HG03097 (cell line): Measurements from ENCODE around the gene PIMREG.

ENCODE experiments used
- ATAC-seq: cut with Tn5 transposase; IDR thresholded peaks from one replicate; pipeline ENCODE4 v1.9.1; 2021; ENCODE audit not compliant: unreplicated experiment, low FRiP score

The PIMREG gene

DNA sequence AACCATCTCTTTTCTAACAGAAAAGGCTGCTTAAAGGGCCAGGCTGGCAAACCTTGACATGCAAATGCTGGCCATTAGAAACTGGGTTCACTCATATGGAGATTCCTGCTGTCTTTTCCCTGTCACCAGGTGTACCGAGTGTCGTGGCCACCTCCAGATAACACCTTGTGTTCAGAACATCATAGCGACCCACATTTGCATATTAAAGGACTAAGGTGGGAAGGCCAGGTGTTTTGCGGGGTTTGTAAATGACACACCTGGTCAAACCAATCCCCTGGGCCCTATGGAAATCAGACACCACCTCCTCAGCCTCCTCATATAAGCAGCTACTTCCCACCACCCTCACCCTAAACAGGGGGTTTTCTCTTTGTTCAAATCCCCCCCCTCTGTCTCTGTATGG is 6.8 kb upstream of the PIMREG start:
- ATAC-seq, result no peak

DNA sequence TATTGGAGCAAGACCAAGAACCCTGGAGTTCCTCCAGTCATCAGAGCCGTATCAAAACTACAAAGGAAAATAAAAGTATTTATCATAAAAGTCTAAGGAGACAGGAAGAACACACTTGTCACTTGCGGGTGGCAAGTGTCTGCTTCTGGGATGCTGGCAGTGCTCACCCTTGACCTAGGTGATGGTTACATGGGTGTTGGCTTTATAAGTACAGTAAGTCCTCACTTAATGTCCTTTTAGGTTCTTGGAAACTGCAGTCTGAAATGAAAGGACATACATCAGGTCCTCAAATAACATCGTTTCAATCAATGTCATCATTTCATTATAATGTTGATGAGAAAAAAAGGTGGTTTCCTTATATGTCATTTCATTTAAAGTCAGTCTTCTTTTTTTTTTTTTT is 6.3 kb upstream of the PIMREG start:
- ATAC-seq, result no peak

DNA sequence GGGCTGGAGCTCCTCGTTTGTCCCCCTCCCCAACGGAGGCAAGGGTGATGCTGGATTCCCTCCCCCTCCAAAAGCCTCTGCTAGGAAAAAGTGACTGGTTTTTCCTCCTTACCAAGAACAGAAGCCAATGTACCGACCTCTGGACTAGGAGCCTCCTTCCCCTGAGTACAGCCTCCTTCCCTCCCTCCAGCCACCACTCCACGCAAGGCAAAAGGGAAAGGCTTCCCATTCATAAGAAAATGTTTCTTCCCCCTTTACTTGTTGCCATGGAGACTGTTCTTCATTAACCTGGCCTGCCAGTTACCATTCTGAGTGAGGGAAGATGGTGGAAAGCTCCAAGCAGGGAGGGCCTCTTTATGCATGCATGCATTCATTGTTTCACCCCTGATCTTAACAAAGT is 4.3 kb upstream of the PIMREG start:
- no peak for ATAC-seq

DNA sequence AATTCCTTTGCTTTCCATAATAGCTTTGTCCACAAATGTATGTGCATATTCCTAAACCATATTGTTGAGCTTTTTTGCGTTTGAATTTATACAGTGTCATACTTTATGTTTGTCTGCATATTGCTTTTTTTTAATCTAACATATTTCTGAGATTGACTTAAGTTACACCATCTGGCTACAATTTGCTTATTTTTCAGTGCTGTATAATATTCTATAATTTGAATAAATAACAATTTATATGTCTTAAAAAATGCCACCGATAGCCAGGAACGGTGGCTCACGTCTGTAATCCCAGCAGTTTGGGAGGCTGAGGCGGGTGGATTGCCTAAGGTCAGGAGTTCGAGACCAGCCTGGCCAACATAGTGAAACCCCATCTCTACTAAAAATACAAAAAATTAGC is 1.5 kb upstream of the PIMREG start:
- no peak for ATAC-seq

DNA sequence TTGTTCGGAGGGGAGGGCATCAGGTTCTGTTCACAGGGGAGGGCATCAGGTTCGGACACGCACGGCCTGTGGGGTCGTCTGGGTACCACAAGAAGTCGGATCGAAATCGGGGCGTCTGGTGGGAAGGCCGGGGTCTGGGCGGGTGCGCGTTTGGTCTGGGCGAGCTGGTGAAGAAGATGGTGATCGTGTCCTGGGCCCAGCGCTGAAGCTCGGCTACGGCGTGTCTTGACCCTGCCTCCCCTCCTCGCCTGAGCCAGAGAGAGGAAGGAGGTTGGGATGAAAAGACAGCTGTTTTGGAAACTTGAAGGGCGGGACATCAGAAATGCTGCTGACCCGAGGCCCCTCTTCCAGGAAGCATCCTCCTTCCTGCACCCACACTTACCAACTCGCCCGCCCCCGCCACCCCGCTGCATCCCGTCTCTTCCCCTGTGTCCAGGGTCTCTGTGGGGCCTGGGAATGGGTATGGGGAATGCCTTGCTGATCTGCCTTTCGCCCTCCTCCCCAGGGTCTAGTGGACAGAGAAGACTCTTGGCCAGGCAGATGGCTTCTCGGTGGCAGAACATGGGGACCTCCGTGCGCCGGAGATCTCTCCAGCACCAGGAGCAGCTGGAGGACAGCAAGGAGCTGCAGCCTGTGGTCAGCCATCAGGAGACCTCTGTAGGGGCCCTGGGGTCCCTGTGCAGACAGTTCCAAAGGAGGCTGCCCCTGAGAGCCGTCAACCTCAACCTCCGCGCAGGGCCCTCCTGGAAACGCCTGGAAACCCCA is 498 bp downstream of the PIMREG start:
- ATAC-seq, result peak; percentile 14

DNA sequence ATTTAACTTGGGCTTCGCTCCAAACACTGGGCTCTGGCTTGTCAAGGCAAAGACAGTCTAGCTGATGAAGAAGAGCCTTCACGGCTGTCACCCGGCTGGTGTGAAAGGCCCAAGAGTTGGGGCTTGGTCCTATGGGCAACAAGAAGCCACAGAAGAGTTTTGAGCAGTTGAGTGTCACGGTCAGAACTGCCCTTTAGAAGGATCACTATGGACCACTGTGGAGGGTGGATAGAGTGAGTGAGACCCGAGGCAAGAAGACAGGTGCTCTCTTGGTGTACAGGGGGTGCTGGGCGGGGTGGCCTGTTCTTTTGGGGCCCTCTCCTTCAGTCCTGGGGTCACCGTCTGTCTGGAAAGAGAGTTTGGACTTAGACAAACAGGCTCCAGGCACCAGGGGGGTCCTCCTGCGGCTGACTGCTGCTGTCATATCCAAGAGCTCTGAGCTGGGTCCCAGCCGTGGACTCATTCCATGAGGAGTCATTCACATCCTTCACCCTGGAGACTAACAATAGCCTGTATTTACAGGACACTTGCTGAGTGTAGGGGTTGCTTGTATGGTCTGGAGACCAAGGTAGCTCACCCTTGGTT is 2.4 kb downstream of the PIMREG start:
- no peak for ATAC-seq

DNA sequence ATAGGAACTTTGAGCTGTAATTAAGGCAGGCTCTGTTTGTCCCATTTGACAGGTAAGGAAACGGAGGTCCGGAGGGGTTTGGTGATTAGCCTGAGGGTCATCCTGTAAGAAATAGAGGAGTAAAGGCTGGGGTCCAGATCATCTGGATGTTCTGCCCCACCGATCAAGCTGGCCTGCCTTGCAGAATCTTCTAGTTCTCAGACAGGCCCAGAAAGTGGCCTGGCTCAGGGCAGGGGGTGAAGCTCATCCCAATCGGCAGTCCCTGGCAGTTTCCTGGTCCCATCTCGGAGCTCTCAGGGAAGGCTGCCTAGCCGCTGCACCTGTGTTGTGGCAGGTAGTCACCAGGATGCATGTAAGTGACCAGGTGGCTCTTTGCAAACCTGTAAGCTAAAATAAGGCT is 4.2 kb downstream of the PIMREG start:
- no peak for ATAC-seq

DNA sequence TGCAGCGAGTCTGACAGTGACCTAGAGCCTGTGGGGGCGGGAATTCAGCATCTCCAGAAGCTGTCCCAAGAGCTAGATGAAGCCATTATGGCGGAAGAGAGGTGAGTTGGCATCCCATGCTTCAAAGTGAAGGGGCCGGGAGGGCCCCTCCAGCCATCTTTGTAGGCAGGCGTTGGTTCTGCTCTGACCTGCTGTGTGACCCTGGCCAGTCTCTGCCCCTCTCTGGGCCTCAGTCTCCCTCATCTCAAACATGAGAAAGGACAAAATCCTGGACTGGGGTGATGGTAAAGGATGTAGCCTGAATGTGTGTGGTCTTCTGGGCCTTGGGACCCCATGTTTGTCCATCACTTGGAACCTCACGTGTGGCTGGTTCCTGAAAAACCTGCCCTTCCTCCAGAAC is 5.1 kb downstream of the PIMREG start:
- no peak for ATAC-seq

DNA sequence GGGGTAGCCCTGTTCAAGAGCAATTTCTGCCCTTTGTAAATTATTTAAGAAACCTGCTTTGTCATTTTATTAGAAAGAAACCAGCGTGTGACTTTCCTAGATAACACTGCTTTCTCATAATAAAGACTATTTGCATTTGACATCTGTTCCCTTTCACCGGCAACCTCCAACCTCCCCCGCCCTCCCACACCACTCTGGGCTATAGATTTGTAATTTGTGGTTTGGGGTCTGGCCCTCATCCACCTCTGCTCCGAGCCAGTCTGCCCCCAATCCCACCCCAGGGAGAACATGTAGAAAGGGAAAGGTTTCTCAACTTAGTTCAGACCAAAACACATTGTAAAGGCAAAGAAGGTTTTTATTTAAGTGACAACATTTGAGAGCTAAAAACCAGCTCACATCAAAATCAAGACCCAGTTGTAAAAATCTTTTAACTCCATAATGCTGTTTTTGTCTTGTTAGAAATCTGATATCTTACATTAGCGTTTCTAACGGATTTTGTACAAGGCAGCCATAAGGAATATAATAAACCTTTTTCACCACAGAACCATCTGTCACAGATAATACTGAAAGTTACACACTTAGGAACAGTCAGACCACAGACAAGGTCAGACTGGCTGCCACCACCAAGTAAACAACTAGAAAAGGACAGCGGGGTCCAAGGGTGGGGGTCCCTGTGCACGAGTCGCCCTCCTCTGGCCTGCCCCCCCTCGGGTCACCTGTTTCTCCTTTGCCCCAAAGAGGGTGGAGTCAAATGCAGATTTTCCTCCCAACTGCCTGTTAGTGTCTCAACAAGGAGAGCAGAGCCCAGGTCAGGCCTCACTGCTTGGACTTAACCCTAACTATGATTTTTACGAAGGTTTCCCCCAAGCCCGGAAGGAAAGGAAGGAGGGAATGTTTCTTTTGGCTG is 6.9 kb downstream of the PIMREG start:
- ATAC-seq, result no peak

DNA sequence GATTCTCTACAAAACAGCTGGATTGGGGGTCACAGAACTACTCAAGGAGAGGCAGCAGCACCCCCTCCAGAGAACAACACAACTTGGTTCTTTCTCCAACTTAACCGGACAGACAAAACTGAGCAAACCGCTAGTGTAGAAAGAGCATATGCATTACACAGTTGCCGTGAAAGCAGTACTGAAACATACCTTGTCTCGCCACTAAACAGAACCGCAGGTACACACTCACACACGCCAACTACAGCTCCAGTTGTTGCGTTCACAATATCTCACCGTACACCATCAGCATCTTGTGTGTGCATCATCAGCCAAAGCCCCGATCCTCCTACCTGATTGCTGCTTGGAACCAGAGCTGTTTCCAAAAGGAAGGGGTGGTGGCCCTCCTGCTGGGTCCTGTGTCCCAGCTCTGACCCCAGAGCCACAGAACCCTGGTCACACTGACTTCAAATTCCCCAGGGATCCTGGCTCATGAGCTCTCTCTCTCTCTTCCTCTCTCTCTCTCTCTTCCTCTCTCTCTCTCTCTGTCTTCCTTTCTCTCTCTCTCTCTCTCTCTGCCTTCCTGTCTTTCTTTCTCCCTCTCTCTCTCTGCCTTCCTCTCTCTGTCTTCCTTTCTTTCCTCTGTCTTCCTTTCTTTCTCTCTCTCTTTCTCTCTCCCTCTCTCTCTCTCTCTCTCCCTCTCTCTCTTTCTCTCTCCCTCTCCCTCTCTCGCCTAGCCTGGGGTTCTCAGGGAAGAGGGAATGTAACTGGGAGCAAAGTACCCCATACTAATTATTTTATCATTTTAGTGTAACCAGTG is 8.4 kb downstream of the PIMREG start:
- ATAC-seq, result no peak

DNA sequence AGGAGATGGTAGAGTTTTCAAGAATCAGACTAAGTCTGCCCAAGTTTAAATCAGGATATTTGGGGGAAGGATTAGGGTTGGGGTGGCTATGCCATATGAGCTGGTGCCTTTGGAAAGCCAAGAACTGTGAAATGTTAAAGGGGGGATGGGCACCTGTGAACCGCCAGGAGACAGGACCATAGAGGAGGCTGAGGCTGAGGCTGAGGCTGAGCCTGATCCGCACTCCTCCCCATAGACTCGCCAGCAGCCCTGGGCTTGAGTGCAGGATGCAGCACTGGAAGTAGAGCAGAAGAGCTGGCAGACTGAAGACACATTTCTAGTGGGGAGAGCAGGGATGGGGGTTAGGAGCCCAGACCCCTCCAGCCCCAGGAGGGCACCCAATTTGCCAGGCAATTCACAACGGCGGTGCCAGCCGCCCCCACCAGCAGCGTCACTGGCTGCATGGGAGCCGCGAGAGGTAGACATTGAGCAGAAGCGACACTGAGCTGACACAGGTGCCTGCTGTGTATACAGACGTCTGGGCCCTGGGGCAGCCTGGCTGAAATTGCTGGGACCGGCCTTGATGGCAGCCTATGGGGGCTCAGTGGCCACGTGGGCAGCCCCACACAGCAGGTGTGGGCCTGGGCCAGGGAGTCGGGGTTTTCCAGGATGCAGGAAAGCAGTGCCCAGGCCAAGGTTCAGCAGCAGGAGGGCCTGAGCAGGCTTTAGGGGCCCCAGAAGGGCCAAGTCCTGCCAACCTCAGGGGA is 9.2 kb downstream of the PIMREG start:
- ATAC-seq, result no peak

DNA sequence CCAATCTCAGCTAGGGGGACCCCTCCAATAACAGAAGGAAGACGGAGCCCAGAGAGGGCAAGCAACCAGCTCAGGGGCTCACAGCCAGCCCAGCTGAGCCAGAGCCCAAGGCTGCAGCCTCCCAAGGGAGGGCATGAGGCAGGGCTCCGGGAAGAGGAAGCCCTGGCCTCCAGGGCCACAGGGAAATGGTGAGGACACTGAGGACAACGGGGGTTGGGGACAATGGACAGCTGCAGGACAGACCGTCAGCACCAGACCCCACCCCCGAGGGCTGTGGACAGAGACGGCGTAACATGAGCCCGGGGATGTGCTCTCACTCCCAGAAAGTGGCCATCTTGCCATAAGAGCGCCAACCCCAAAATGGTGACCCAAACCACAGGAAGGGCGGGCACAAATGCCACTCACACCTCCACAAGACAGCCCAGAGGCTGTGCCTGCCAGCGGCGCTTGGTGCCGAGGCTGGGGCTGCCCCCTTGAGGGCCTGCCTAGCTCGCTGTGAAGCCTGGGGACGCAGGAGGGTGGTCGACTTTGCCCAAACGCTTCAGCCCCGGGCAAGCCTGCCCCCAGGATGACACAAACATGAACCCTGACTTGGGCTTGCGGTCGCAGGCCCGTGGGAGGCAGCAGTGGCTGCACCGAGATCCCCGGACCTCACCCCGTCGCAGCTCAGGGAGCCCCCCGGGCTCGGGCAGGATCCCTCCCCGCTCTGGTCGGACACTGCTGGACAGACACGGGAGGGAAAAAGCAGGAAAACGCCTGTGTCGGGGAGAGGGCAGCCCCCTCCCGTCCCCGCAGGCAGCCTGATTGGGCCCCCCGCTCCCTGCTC is 10.5 kb downstream of the PIMREG start:
- no peak for ATAC-seq

DNA sequence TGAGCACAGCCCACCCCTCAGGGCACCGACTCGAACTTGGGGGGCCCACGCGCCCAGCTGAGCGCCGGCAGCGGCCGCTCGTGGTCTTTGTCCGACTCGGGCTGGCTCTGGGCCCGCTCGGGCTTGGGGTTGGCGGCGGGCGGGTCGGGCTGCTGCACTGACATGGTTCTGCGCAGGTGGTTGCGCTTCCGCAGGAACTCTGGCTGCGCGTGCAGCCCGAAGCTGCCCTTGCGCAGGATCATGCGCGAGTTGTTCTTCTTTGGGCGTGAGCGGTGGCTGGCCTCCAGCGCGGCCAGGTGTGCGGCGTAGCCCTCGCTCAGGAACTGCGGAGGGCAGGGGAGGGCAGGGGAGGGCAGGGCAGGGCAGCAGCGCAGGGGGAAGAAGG is 11.1 kb downstream of the PIMREG start:
- ATAC-seq, result no peak

DNA sequence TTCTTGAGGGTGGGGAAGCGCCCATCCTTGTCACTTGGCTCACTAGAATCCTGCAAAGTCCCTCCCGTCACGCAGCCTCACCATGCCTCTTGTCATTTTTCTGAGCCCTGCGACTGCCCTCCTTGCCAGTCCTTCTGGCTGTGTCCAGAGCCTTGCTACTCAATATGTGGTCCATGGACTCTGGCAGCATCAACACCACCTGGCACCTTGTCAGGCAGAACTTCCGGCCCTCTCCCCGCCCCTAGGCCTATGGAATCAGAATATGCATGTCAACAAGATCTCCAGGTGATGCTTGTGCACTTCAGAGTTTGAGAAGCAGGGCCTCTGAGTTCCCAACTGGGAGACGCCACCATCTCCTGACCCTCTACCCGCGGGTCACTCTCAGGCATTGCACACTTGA is 12.1 kb downstream of the PIMREG start:
- ATAC-seq, result no peak

DNA sequence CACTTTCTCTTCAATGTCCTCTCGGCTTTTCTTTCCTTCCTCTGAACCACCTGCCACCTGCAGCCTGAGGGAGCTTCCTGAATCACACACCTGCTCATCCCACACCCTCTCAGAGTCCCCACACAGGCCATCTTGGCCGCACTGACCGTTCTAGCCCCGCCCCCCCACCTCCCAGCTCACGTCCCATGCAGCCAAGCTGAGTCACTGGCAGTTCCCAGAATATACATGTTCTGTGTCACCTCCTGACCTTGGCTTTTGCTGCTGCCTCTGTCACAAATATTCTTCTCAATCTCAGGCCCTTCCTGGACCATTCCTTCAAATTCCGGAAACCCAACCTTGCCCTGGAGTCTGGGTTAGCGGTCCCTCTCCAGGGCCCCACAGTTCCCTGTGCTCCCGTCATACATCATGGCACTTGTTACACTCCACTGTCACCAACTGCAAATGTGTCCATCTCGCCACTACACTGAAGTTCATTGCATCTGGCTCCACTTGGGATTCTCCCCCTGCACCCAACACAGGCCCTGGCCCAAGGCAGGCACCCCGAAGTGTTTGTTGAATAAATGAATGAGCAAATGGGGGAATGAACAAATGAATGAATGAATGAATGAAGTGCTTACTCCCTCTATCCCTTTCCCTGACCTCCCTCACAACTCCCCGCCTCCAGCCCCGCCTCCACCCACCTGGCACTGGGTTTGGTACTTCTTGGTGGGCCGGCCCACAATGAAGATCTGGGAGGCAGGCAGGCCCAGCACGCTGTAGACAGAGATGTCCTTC is 12.8 kb downstream of the PIMREG start:
- ATAC-seq, result no peak

DNA sequence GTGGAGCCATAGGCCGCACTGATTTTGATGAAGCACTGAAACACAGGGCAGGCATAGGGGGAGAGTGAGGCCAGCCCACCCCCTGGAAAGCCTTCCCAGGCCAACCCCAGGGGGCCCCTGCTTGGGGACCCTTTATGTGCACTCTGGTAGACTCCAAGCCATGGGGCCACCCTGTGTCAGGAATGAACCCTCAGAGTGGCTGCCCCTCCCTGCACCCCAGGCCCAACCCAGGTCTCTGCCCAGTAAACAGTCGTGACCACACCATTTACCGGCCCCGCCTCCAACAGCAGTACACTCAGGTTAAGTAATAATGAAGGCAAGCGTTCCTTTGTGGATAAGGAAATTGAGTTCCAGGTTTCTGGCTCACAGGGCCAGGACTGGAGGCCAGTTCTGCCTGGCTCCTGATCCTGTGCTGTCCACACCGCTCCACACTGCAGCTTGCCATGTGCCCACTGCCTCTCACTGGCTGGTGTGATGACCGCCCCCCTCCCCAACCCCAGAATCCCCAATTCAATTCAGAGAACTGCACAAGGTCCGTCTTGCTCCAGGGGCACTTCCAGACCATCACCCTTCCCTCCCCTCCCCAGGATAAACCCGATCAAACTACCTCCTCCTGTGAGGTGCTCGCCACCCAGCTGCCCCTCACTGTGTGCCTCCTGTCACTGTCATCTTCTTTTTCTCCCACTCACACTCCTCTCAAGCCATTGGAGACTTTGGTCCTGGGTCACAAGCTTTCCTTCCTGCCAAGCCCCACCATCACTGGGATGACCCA is 13.6 kb downstream of the PIMREG start:
- ATAC-seq, result no peak

DNA sequence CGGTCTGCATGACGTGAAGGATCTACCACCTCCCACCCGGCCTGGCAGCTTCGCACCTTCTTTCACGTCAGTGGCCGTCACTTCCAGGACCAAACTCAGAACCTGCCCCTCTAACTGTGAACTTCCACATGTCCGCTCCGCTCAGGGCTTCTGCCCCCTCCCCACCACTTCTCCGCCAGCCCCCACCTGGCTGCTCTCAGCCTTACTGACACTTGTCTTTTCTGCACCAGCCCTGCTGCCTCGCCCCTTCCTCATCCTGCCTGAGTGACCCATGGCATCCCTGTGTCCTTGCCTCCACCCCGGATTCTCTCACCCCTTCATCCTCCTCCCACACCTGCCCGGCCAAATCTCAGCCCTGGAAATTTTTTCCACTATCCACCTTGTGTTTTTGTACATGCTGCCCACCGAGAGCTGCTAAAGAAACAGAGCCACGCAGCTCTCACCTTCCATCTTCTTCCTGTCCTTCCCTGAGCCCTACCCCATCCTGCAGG is 14.2 kb downstream of the PIMREG start:
- ATAC-seq, result no peak
